Muscle of back (tissue), 11 donors: ENCODE data around the gene WLS. TPM values are rescaled to one million over a fixed set of nuclear protein-coding genes. Genes with fewer than 3 reads are reported as not detected.

Source experiments
- DNase-seq, 3 donors: peaks; one replicate each; pipeline versions ENCODE4 v3.0.0 to v3.0.0-alpha.2; 2013
- polyA plus RNA-seq, 10 donors: library from polyadenylated mRNA; unstranded; fragments of 120-200 nt; gene quantifications; one replicate each; pipeline ENCODE4 v1.2.1, GENCODE V29; 2013; ENCODE audit not compliant: insufficient read length in 10 of 10

The WLS gene
- polyA plus RNA-seq, 10 donors, result 83.2 to 106 (median 93.0) TPM

- DNase-seq, result peak in 2 of 3 donors; percentile 52 to 68
These were observed 91.0 kb downstream of the WLS start for GRCh38 chr1:68141071-68142021.

DNA sequence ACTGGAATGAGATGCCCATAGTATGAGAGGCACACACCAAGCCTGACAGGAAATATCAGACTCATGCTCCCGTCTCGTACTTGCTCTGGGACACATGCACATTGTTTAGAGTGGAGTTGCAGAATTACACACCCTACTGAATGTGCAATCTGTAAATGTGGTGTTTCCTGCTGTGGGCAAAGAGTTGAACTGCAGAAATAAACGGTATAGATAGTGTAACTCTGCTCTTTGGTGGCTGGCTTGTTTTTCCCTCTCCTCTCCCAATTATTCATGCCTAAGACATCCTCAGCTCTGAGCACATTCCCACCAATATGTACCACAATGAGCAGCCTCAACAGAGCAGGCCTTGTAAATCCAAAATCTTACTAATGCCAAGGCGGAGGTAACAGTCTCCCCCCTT is 91.8 kb downstream of the WLS start:
- no peak for DNase-seq

- DNase-seq, result no peak
These were observed 96.1 kb downstream of the WLS start for GRCh38 chr1:68136187-68136586.

DNA sequence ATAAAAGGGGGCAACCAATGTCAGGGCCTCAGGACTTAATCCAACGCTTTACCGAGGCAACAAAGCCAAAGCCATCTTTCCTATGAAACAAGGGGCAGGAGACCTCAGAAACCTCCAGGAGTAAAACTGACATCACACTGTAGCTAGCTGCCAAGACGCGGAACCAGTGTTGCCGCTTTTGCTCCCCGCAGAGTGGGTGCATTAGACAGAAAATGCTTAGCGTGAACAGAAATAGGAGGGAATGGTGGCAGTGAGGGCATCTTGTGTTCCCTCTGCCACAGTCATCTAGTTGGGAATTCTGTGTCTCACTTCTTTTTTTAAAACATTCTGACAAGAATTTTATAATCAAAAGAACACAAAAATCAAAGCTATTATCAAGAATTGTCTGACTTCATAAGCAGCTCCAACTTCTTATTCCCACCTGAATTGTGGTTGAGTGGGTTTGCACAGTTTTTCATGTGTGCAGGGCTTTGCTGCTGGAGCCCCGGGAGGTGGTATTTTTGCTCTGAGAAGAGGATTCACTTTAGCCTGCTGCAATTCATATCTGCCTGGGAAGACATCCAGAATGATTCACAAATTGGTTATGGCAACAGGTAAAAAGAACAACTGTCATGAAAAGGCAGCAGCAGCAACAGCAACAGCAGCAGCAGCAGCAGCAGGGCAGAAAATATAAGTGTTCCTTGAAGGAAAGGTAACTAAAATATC is 99.7 kb downstream of the WLS start:
- DNase-seq, result no peak

GRCh38 chr1:68131261-68131660 is 101.1 kb downstream of the WLS start:
- DNase-seq, result no peak

DNA sequence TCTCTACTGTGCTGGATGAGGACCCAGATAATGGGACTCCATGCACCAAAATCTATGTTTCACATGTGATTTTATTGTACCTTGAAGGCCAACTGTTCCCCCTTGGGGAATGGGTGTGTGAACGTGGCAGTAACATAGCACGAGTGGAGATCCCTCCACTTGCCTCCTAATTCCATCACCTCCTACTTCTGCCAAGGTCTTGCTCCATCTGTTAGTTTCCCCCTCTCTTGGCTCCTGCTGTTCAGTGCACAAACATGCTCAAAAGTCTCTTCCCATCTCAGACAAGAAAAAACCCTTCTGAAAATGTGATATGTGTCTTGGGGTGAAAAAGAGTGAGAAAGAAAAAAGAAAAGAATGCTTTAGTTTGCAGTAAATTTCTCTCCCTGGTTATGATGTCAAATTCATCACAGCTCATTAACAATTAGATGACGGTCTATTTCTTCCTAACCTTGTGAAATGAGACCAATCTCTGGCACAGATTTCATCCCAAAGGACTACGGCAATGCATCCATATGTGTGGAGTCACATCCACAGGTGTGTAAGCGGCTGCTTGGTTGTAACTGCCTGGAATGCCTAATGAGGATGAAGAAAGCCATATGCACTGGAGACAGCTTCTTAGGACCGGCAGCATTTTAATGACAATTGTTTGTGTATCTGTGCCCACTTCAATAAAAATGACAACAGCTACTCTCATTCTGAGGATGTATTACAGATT is 102.6 kb downstream of the WLS start:
- DNase-seq, result no peak

GRCh38 chr1:68128820-68129219 is 103.5 kb downstream of the WLS start:
- no peak for DNase-seq

DNA sequence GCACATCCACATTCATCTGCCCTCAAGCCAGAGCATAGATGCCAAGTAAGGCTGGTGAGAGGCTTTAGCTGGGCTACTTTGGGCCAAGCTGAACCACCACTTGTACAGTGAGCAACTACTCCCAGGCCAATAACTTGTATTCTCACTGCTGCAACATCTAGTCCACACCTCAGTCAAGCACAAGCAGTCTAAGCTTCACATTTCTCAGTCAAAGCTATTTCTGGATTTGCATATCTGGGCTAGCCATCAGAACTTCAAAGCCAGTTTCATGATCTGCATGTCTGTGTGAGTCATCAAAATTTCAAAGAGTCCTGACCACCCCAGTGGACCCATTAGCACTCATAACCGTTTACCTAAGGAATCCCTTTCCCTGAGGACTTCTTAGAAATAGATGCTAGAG is 104.2 kb downstream of the WLS start:
- DNase-seq, result no peak

- DNase-seq, result no peak
These were observed 110.8 kb downstream of the WLS start for GRCh38 chr1:68121536-68121935.

DNA sequence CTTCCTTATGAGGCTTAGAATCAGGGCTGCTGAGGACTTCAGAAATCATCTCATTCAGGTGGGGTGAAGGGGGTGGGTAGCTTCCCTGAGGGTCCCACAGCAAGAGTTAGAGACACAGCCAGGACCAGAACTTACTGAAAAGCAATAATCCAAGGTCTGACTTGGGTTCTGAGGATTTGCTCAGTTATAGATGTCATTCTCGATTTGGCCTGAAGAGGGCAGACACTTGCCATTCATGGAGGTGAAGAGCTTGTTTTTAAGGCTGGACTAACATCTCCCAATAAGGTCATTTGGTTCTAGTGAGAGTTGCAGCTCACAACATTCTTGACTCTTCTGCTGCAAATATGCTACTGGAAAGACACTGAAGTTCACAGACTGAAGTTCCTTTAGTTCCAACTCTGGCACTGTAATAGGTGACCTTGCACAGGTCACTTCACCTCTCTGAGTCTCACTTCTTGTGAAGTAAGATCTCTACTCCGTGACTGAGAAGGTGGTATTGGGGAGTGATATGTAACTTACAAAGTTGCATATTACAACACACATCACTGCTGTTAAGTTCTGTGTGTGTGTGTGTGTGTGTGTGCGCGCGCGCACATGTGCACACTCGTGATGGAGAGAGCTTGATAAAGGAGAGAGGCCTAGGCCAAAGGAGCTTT is 112.1 kb downstream of the WLS start:
- DNase-seq, result peak; percentile 71 to 88 (median 83)

DNA sequence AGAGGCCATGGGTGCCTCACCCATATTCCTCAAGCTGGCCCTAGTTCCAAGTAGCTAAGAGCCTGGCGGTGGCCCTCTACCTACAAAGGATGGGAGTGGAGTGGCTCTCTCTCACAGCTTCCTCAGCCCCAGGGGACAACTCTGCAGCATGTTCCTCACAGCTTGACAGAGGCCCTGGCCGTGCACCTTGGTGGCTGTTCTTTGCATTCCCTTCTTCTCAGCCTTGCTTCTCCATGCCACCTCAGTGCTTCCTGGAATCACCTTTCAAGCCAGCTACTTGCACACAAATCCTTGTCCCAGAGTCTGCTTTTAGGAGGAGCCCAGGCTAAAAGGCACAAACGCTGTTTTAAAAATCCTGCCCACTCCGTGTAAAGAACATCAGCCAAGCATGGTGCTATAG is 112.9 kb downstream of the WLS start:
- no peak for DNase-seq

GRCh38 chr1:68117416-68117815 is 114.9 kb downstream of the WLS start:
- no peak for DNase-seq

- DNase-seq, result peak in 2 of 3 donors; percentile 61 to 74
These were observed 115.6 kb downstream of the WLS start for GRCh38 chr1:68116643-68117235.

DNA sequence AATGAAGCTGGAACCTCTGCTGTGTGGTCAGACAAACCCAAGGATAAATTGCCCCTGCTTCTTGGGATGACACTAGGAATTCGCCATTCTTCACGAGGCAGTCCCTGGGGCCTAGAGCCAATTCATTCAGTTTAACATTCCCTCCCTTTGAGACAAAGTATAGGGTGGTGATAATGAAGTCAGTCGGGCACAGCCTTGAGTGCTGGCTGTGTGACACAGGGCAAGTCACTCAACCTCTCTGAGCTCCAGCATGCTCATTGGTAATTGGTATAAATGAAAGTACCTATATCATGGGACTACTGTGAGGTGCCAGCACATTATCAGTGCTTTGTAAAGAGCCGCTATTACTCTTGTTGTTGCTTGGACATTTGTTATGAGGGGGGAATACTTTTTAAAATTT is 117.0 kb downstream of the WLS start:
- no peak for DNase-seq

GRCh38 chr1:68113966-68114365 is 118.4 kb downstream of the WLS start:
- no peak for DNase-seq

DNA sequence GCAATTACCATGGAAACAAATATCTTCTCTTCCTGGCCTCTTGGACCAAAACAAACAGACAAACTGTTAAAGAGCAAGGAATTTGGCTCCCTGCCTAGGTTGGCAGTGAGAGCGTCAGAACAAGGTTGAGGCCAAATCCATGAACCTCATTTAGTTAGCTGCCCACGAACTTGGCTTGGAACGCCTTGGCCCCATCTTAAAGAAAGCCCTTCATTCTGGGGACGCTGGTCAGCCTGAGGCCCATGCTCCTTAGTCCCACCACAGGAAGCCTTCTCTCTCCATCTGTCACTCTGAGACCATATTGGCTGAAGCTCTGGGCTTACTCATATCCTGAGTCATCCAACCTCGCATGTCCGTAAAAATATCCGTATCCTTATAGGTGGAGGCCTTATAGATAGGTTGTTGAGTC is 119.5 kb downstream of the WLS start:
- DNase-seq, result peak in 2 of 3 donors; percentile 55 to 65

DNA sequence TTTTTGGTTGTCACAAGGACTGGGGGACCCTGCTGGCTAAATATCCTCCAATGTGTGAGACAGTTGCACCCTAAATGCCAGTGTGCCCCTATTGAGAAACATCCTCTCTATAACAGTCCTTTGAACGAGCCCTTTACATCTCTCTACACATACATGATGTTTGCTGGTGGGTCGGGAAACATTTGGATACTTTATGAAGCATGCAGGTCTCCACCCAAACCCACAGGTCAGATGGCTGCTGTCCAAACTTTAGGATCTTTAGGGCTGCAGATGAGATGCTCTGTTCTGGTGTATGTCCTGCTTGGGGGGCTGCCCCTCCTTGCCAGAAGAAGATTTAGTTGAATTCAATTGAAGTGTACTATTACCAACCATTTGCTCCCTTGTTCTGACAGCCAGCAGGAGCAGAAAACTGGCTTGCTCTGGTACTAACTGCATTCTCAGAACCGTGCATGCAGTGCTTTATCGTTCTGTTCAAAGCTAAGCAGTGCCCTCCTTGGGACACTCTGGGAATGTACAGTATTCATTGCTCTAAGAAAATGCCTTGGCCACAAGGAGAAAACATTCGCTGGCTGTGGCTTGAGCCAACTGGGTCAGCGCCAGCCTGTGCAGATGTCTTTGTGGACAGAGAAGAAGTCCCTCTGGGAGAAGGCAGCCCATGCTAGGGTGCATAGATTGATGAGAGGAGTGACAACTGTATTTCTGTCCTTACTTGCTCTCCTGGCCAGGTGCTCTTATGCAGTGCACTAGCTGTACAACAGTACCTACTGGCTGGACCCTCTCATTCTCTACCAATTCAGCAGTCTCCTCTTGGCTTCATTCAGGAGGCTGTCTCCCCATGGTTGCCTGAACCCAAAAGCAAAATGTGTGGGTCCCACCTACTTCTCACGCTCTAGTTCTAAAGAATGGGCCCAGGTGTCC is 120.5 kb downstream of the WLS start:
- DNase-seq, result peak; percentile 75 to 90 (median 78)

GRCh38 chr1:68107771-68108170 is 124.6 kb downstream of the WLS start:
- no peak for DNase-seq

DNA sequence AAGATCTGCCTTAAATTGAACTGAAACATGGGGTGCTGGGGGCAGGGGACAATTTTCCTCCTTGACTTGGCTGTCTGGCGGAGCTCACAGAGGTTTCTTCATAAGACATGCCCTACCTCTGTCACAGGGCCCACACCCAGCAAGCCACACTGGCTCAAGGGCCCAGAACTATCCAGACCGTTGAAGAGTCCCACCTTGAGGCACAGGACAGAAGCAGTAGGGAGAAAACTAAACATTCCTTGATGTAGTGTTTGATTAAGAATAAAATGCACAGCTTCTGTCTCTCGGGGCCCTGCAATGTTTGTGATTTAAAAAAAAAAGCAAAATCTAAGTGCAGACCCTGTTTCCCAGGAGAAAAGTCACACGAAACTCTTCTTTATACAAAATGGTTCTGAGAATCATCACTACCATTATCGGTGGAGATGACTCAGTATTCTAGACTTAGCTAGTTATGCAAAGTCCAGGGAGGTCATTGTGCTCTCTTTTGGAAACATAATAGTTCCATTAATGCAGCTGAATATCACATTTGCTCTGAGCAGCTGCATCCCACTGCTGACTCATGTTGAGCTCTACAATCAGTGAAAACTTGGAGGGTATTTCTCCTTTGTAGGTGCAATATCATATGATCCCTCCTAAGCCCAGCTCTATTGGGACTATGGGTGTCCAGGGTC is 128.3 kb downstream of the WLS start:
- DNase-seq, result peak in 1 of 3 donors; percentile 47
